Measurements from ENCODE around the gene RNF149.
A peak's percentile ranks its signal among the peaks of the same experiment; 100 is the strongest.
"Not testable (repeated sequence)": the region's sequence is repeated elsewhere in the genome, so short reads cannot be mapped to it uniquely, and the experiment has no call there.

Gene RNF149

GRCh38 chr2:101253013-101253702, 55.3 kb downstream of the RNF149 start:
- peak; percentile 59 to 74 for DNase-seq

GRCh38 chr2:101252408-101253012, 56.0 kb downstream of the RNF149 start, which contains the start of gene CNOT11:
TSS of gene CNOT11 (plus strand) at chr2:101252886. CDS start at chr2:101252965, 79 bp downstream.
- DNase-seq = peak; percentile 94 to 99

GRCh38 chr2:101251844-101252407, 56.6 kb downstream of the RNF149 start:
- DNase-seq = peak; percentile 87 to 88

GRCh38 chr2:101251246-101251781, 57.2 kb downstream of the RNF149 start:
- not testable (repeated sequence) for DNase-seq

- DNase-seq = no peak
Measured at GRCh38 chr2:101249826-101250225, 58.7 kb downstream of the RNF149 start.

- not testable (repeated sequence) for DNase-seq
Measured at GRCh38 chr2:101248756-101249155, 59.7 kb downstream of the RNF149 start.

GRCh38 chr2:101245468-101245867, 63.0 kb downstream of the RNF149 start:
- DNase-seq = not testable (repeated sequence)

GRCh38 chr2:101244899-101245298, 63.6 kb downstream of the RNF149 start:
- not testable (repeated sequence) for DNase-seq

- DNase-seq = not testable (repeated sequence)
Measured at GRCh38 chr2:101244373-101244772, 64.1 kb downstream of the RNF149 start.

- no peak for DNase-seq
Measured at GRCh38 chr2:101241158-101241557, 67.3 kb downstream of the RNF149 start.

GRCh38 chr2:101240694-101241093, 67.8 kb downstream of the RNF149 start:
- peak; percentile 40 to 42 for DNase-seq

- DNase-seq = not testable (repeated sequence)
Measured at GRCh38 chr2:101239760-101240118, 68.8 kb downstream of the RNF149 start.

GRCh38 chr2:101238930-101239759, 69.4 kb downstream of the RNF149 start:
- peak; percentile 85 to 86 for DNase-seq

- not testable (repeated sequence) for DNase-seq
Measured at GRCh38 chr2:101237944-101238343, 70.6 kb downstream of the RNF149 start.

- not testable (repeated sequence) for DNase-seq
Measured at GRCh38 chr2:101235956-101236355, 72.5 kb downstream of the RNF149 start.

- DNase-seq = no peak
Measured at GRCh38 chr2:101234169-101234938, 74.1 kb downstream of the RNF149 start.

GRCh38 chr2:101232770-101233169, 75.7 kb downstream of the RNF149 start:
- DNase-seq = peak; percentile 49 to 52

- DNase-seq = no peak
Measured at GRCh38 chr2:101231937-101232730, 76.4 kb downstream of the RNF149 start.

GRCh38 chr2:101231240-101231639, 77.3 kb downstream of the RNF149 start:
- no peak for DNase-seq

- DNase-seq = no peak
Measured at GRCh38 chr2:101230541-101231001, 77.9 kb downstream of the RNF149 start.
